ENCODE data around the gene LCE1C.

Gene LCE1C

DNA sequence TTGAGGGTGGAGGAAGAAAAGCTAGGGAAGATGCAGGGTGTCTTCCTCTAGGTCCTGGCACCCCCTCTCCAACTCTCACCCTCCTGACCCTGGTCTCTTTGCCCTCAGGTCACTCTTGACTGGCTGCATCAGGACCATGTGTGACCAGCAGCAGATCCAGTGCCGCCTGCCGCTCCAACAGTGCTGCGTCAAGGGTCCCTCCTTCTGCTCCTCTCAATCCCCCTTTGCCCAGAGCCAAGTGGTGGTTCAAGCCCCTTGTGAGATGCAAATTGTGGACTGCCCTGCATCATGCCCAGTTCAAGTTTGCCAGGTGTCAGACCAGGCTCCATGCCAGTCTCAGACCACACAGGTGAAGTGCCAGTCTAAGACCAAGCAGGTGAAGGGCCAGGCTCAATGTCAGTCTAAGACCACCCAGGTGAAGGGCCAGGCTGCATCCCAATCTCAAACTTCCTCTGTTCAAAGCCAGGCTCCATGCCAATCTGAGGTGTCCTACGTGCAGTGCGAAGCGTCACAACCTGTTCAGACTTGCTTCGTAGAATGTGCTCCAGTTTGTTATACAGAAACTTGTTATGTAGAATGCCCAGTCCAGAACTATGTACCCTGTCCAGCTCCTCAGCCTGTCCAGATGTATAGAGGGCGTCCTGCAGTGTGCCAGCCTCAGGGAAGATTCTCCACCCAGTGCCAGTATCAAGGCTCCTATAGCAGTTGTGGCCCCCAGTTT, 46.8 kb downstream of the LCE1C start:
- DNase-seq (ENCODE audit: low spot score) = no peak

DNA sequence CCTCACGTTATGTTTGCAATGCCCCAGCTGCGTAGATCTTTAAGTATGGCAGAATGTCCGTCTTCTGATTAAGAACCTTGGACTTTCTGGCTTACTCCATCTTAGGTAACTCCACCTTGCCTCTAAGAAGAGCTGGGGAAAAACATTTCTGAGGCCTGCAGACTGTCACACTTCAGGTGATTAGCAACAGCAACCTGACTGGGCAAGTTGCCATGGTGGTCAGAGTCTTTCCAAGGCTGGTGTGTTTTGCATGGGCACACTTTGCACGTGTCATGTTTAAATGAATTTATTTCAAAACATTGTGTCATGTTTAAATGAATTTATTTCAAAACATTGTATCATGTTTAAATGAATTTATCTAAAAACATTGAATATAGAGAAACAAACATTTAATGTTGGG, 47.8 kb downstream of the LCE1C start:
- DNase-seq (ENCODE audit: low spot score) = no peak

DNA sequence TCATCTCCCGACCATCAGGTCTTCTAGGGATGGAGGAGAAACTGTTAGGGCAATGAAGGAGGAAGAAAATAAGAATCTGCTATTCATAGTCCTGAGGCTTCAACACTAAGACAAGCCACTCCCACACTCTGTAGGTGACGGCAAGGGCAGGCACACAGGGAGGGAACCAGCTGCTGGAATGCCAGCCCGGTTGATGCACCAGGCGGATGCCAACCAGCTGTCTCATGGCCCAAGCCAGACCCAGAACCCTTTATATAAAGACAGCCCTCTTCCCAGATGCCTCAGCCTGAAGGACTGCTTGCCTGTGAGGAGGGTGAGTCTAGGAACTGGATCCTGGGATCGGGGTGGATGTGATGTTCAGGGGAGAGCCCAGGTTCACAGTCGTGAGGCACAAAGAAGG, 48.7 kb downstream of the LCE1C start, which contains the start of gene KPRP:
Gene KPRP, plus strand, starts transcription at position 279 of the 400 bp plus-strand sequence. CDS start 1,564 bp downstream, outside the sequence.
- DNase-seq (ENCODE audit: low spot score) = no peak

DNA sequence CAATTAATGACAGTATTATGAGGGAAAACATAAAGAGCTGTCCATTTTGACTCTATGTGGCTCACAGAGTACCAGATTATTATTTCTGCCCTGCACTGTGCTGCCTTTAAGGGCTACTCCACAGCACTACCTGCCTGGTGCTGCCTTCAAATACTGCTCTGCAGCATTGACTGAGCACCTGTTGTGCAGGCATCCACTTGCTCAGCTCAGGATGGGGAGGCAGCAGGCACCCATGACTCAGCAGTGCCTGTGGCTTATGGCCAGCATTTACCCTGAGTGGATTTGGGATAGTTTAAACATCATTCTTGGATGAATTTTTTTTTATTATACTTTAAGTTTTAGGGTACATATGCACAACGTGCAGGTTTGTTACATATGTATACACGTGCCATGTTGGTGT, 49.6 kb downstream of the LCE1C start:
- DNase-seq (ENCODE audit: low spot score) = no peak

All from D341Med (cell line).